NCI-H774 (cell line): Measurements from ENCODE around the gene COL1A2.
A peak's percentile ranks its signal among the peaks of the same experiment; 100 is the strongest.

Experiments
- DNase-seq: peaks from one replicate; lab custom pipeline; 2025; lab: John Stamatoyannopoulos, UW

COL1A2 gene

DNA sequence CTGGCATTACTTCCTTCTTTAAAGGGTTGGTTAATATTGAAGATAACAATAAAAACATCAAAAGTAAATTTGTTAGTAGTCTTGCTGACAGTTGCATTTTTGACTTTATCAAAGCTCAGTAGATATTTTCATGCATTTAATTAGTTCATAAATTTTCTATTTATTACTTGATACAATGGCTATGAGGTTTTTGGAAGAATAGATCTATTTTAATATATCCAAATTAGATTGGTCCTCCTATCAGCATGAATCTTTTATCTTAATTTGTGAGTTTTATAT, 16.4 kb downstream of the COL1A2 start:
- no peak for DNase-seq

DNA sequence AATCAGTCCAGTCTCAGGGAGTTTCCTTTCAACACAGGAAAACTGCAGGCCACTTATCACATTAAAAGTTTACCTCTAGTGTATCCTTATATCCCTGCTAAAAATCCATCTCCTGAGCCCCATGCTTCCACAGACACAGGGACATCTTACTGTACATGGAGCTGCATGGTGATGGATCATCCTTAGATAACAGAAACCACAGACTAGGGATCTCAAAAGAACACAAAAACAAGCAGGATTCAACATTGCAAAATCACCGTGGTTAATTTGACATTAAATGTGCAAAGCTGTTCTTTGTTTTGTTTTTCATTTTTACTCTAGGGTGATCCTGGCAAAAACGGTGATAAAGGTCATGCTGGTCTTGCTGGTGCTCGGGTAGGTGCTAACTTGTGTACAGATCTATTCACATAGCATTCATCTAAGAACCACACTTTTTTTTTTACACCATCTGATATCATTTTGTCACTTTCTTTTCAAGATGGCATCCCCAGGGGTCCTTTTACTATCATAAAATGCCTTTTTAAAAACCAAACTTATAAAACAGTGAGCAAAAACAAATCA, 18.1 kb downstream of the COL1A2 start:
- DNase-seq: no peak

DNA sequence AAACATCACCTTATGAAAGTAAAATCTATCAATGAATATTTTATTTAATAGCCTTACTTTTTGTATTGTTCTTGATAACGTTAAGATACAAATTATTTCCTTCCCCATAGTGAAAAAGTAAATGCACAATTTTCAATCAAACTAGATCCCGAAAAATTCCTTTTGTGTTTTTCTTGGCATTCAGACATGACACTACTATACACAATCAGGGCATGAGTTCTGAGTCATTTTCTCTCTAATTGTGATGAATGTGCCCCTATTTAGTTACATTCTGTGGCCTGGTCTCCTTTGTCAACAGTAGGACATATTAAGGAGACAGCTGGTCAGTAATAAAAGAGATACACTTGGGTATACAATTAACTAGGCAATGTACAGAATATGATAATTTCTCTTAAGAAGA, 19.8 kb downstream of the COL1A2 start:
- peak; percentile 37 for DNase-seq

- DNase-seq: no peak
Measured at GRCh38 chr7:94414980-94415379, 20.3 kb downstream of the COL1A2 start.

DNA sequence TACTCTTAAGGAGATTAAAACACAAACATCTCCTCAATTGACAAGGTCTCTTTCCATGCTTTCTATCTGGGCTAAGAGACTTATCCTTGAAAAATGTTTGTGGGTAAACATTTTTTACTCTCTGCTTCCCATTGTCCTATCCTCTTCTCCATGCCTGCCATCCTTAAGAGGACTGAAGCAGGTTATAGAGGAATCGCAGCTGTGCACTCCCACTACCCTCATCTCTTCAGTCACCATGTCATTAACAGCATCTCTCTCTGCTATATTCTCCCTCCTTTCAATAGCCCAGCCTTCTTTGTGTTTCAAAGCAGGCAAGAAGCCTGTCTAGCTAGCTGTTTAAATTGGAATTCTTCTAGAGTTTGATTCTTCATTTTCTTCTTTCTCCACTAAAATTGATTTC, 22.6 kb downstream of the COL1A2 start:
- no peak for DNase-seq

DNA sequence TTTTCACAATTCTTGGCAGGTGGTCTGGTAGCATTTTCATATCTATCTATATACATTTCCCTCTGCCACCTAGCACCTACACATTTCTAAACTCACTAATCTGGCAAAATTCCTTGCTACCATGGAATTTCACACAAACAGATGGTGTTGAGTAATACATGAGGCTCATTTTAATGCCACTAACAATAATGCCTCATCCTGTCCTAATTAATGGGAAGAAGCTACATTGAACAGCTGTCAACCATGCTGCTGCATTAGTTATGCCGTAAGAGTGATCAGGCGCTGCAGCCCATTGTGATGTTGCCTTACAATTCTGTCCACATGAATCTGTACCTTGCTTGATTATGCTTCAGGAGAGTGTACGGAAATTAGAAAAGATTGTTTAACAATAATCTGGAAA, 23.2 kb downstream of the COL1A2 start:
- DNase-seq: no peak

DNA sequence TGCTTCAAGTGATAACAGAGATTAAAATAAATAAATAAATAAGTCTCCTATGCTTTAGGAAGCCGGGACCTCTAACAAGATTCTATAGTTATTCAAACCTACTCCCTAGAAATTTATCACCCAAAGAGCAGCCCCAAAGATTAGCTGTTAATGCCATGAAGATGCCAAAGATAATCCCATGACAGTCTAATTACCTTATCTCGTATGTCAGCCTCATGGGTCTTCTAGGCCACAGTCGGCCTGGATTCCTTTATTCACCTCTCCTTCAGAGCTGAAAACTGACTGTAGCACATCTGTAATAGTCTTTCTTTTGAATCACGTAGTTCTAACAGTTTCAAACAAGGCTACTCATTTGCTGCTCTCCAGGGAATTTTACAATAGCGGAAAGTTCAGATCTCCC, 24.2 kb downstream of the COL1A2 start:
- no peak for DNase-seq

DNA sequence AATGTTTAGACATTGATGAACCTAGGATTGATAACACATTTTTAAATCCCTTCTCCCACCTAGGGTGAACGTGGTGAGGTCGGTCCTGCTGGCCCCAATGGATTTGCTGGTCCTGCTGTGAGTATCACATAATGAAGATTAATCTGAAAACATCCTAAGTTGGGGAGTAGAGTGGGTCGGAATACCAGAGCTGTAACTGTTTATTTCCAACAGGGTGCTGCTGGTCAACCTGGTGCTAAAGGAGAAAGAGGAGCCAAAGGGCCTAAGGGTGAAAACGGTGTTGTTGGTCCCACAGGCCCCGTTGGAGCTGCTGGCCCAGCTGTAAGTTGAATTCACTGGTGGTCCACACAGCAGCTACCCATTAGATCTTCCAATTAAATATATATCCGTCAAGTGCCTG, 25.6 kb downstream of the COL1A2 start:
- DNase-seq: no peak

DNA sequence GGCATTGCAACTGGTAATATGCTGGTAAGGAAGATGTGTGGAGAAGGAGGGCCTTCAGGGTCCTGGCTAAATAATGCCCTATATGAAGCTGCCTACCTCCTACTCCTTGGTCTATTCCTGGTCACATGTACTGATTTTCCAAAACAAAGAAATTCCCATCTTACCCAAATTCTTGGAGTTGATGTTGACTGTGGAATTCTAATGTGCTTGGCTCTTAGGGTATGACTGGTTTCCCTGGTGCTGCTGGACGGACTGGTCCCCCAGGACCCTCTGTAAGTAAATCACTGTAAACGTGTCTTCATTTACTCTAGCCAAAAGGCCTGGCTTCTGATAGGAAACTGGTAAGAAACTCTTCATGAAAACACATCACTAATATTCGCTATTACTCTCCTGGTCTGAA, 27.0 kb downstream of the COL1A2 start:
- DNase-seq: no peak

DNA sequence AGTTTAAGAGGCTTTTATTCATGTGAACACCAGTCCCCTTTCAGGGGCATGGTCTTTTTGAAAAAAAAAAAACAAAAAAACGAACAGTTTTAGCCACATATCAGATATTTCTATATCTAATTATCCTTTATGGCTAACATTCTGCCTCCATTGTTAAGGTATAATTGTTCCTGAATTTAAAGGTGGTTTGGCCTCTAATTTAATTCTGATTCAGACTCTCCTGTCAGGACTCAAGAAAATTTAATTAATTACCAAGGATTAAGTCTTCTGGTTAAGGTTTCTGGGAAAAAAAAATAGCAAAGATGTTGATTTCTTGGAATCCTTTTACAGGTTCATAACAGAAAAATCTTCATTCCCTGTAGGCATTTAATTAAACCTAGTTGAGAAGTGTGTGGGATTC, 27.4 kb downstream of the COL1A2 start:
- no peak for DNase-seq

GRCh38 chr7:94422827-94423460, 28.2 kb downstream of the COL1A2 start:
- no peak for DNase-seq

GRCh38 chr7:94423863-94424735, 29.4 kb downstream of the COL1A2 start:
- DNase-seq: no peak

DNA sequence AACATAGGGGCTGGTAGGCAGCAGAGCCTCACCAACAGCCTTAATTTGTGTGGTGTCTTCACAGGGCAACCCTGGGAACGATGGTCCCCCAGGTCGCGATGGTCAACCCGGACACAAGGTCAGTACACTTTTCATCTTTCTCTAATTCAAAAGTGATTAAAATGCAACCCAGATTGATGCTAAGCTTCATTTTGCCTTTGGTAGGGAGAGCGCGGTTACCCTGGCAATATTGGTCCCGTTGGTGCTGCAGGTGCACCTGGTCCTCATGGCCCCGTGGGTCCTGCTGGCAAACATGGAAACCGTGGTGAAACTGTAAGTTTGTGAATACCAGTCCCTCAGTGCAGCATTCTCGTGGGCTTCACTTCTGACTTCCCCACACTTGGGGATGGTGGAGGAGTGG, 30.9 kb downstream of the COL1A2 start:
- no peak for DNase-seq

GRCh38 chr7:94426980-94427875, 32.5 kb downstream of the COL1A2 start:
- no peak for DNase-seq

DNA sequence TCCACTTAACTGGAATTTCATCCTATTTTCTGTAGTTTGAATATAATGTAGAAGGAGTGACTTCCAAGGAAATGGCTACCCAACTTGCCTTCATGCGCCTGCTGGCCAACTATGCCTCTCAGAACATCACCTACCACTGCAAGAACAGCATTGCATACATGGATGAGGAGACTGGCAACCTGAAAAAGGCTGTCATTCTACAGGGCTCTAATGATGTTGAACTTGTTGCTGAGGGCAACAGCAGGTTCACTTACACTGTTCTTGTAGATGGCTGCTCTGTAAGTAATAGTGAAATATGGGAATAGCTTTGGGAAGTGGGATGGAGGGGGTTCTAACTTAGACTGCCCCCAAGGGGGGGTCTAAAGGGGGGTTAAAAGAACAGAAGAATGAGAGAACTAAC, 34.5 kb downstream of the COL1A2 start:
- DNase-seq: no peak

DNA sequence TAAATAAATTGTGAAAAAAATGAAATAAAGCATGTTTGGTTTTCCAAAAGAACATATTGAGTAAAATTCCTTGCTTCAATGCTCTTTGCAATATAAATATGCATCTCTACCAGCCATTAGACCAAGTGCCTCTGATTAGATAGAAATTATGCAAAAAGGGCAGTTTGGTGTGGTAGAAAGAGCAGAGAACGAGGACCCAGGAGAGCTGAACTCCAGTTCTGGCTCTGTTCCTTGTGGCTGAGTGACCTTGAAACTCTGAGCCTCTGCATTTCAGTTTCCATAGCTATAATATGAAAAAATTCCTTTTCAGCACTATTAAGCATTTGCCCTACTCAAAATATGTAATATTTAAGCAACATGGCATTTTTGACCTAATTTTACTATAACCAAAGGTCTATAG, 36.5 kb downstream of the COL1A2 start:
- DNase-seq: no peak

GRCh38 chr7:94431619-94432280, 37.1 kb downstream of the COL1A2 start:
- DNase-seq: no peak

DNA sequence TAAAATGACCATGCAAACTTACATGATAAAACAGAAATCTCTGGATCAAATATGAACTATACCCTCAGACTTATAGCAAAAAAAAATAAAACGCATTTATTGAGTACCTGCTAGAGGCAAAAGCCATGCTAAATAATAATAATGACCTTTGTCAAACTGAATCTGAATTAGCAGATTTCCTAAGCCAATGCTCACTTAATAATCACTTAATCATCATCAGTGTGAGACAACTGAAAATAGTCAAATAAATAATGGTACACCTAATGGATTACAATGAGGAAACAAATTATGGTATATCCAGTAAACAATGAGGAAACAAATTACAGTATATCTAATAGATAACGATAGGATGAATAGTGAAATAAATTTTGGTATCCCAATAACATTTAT, 37.6 kb downstream of the COL1A2 start:
- no peak for DNase-seq

GRCh38 chr7:94432817-94433216, 38.1 kb downstream of the COL1A2 start:
- DNase-seq: no peak

- DNase-seq: no peak
Measured at GRCh38 chr7:94433224-94433623, 38.5 kb downstream of the COL1A2 start.

GRCh38 chr7:94434042-94434441, 39.3 kb downstream of the COL1A2 start:
- DNase-seq: no peak

DNA sequence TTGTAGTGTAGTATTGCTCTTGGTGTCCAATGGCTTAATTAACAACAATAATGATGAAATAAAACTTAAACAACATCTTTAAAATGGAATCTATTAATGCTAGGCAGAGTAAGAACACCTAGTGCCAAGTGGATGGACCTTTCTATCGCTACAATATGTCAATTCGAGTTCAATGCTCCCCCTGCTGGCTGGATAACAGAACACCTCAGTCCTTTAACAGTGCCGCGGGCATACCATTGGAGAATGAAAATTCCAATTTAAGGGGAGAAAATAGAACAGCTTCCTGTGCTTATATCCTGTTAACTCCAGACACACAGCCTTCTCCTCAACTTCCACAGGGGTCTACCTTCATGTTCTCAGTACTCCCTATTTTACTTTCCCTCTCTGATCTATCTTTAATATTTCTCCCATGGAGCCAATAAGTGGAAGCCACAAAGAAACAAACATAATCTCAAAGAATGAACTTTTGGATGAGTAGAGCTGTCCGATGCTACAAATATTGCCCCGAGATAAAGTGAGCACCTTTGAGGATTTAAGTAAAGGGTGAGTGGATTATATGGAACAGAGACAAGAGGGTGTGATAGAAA, 41.4 kb downstream of the COL1A2 start:
- DNase-seq: no peak
